Measurements from ENCODE around the gene SDK1.
"Not testable (repeated sequence)": the region's sequence is repeated elsewhere in the genome, so short reads cannot be mapped to it uniquely, and the experiment has no call there.

The SDK1 gene

GRCh38 chr7:3673524-3673923 lies 372.5 kb downstream of the SDK1 start:
- no peak overlapping the region for H3K9ac ChIP-seq (ENCODE audit: low read length)
- no peaks in the 10 kb centered on the region for H3K36me3 ChIP-seq (ENCODE audit: control insufficient read depth, insufficient read depth, low read length)
- H3K9me3 ChIP-seq (ENCODE audit: control insufficient read depth, low read length) = no peaks in the 10 kb centered on the region
- H3K4me3 ChIP-seq (ENCODE audit: low read length) = no peak overlapping the region
- H3K4me1 ChIP-seq (ENCODE audit: control insufficient read depth, insufficient read depth, low read length) = no peaks in the 10 kb centered on the region
- no peaks in the 10 kb centered on the region for H3K27me3 ChIP-seq (ENCODE audit: control insufficient read depth, insufficient read depth, low read length)

- Histone ChIP-seq H3K36me3 (ENCODE audit: control insufficient read depth, insufficient read depth, low read length) (no peaks in the 10 kb centered on the region), H3K9me3 (ENCODE audit: control insufficient read depth, low read length) (no peaks in the 10 kb centered on the region), H3K9ac (ENCODE audit: low read length) (no peak overlapping the region), H3K4me1 (ENCODE audit: control insufficient read depth, insufficient read depth, low read length) (no peaks in the 10 kb centered on the region), H3K4me3 (ENCODE audit: low read length) (no peak overlapping the region), H3K27me3 (ENCODE audit: control insufficient read depth, insufficient read depth, low read length) (no peaks in the 10 kb centered on the region)
These were observed 377.3 kb downstream of the SDK1 start for GRCh38 chr7:3678314-3678810.

GRCh38 chr7:3682028-3682710 lies 381.1 kb downstream of the SDK1 start:
- Histone ChIP-seq H3K4me3 (ENCODE audit: low read length) (no peak overlapping the region), H3K9me3 (ENCODE audit: control insufficient read depth, low read length) (no peaks in the 10 kb centered on the region), H3K36me3 (ENCODE audit: control insufficient read depth, insufficient read depth, low read length) (no peaks in the 10 kb centered on the region), H3K9ac (ENCODE audit: low read length) (no peak overlapping the region), H3K4me1 (ENCODE audit: control insufficient read depth, insufficient read depth, low read length) (no peaks in the 10 kb centered on the region), H3K27me3 (ENCODE audit: control insufficient read depth, insufficient read depth, low read length) (no peaks in the 10 kb centered on the region)

GRCh38 chr7:3683546-3684539 lies 382.8 kb downstream of the SDK1 start:
- H3K9ac ChIP-seq (ENCODE audit: low read length) = no peak overlapping the region
- H3K36me3 ChIP-seq (ENCODE audit: control insufficient read depth, insufficient read depth, low read length) = no peaks in the 10 kb centered on the region
- no peak overlapping the region for H3K4me3 ChIP-seq (ENCODE audit: low read length)
- H3K27me3 ChIP-seq (ENCODE audit: control insufficient read depth, insufficient read depth, low read length) = no peaks in the 10 kb centered on the region
- no peaks in the 10 kb centered on the region for H3K9me3 ChIP-seq (ENCODE audit: control insufficient read depth, low read length)
- H3K4me1 ChIP-seq (ENCODE audit: control insufficient read depth, insufficient read depth, low read length) = no peaks in the 10 kb centered on the region

- H3K27me3 ChIP-seq (ENCODE audit: control insufficient read depth, insufficient read depth, low read length) = no peaks in the 10 kb centered on the region
- no peaks in the 10 kb centered on the region for H3K36me3 ChIP-seq (ENCODE audit: control insufficient read depth, insufficient read depth, low read length)
- H3K4me3 ChIP-seq (ENCODE audit: low read length) = no peak overlapping the region
- H3K4me1 ChIP-seq (ENCODE audit: control insufficient read depth, insufficient read depth, low read length) = no peaks in the 10 kb centered on the region
- H3K9me3 ChIP-seq (ENCODE audit: control insufficient read depth, low read length) = no peaks in the 10 kb centered on the region
- H3K9ac ChIP-seq (ENCODE audit: low read length) = no peak overlapping the region
These were observed 387.0 kb downstream of the SDK1 start for GRCh38 chr7:3688071-3688470.

- H3K9ac ChIP-seq (ENCODE audit: low read length) = no peak overlapping the region
- H3K4me3 ChIP-seq (ENCODE audit: low read length) = no peak overlapping the region
- H3K9me3 ChIP-seq (ENCODE audit: control insufficient read depth, low read length) = no peaks in the 10 kb centered on the region
These were observed 387.8 kb downstream of the SDK1 start for GRCh38 chr7:3688842-3689241.

GRCh38 chr7:3691478-3692158 lies 390.6 kb downstream of the SDK1 start:
- H3K4me3 ChIP-seq (ENCODE audit: low read length) = no peak overlapping the region
- H3K36me3 ChIP-seq (ENCODE audit: control insufficient read depth, insufficient read depth, low read length) = no peaks in the 10 kb centered on the region
- no peak overlapping the region for H3K9ac ChIP-seq (ENCODE audit: low read length)
- H3K27me3 ChIP-seq (ENCODE audit: control insufficient read depth, insufficient read depth, low read length) = no peaks in the 10 kb centered on the region
- no peaks in the 10 kb centered on the region for H3K4me1 ChIP-seq (ENCODE audit: control insufficient read depth, insufficient read depth, low read length)
- H3K9me3 ChIP-seq (ENCODE audit: control insufficient read depth, low read length) = no peaks in the 10 kb centered on the region

More at GRCh38 chr7:3688842-3689241, 387.8 kb downstream of the SDK1 start:
- Histone ChIP-seq H3K4me1 (ENCODE audit: control insufficient read depth, insufficient read depth, low read length) (no peaks in the 10 kb centered on the region), H3K36me3 (ENCODE audit: control insufficient read depth, insufficient read depth, low read length) (no peaks in the 10 kb centered on the region), H3K27me3 (ENCODE audit: control insufficient read depth, insufficient read depth, low read length) (no peaks in the 10 kb centered on the region)

- Histone ChIP-seq H3K9ac (ENCODE audit: low read length) (no peak overlapping the region), H3K27me3 (ENCODE audit: control insufficient read depth, insufficient read depth, low read length) (no peaks in the 10 kb centered on the region), H3K4me1 (ENCODE audit: control insufficient read depth, insufficient read depth, low read length) (no peaks in the 10 kb centered on the region), H3K9me3 (ENCODE audit: control insufficient read depth, low read length) (no peaks in the 10 kb centered on the region), H3K36me3 (ENCODE audit: control insufficient read depth, insufficient read depth, low read length) (no peaks in the 10 kb centered on the region), H3K4me3 (ENCODE audit: low read length) (no peak overlapping the region)
These were observed 394.6 kb downstream of the SDK1 start for GRCh38 chr7:3695602-3696001.

GRCh38 chr7:3696113-3696512 lies 395.1 kb downstream of the SDK1 start:
- H3K4me1 ChIP-seq (ENCODE audit: control insufficient read depth, insufficient read depth, low read length) = no peaks in the 10 kb centered on the region
- H3K27me3 ChIP-seq (ENCODE audit: control insufficient read depth, insufficient read depth, low read length) = no peaks in the 10 kb centered on the region
- H3K9me3 ChIP-seq (ENCODE audit: control insufficient read depth, low read length) = no peaks in the 10 kb centered on the region
- H3K9ac ChIP-seq (ENCODE audit: low read length) = no peak overlapping the region
- no peak overlapping the region for H3K4me3 ChIP-seq (ENCODE audit: low read length)
- H3K36me3 ChIP-seq (ENCODE audit: control insufficient read depth, insufficient read depth, low read length) = no peaks in the 10 kb centered on the region

GRCh38 chr7:3697472-3697871 lies 396.4 kb downstream of the SDK1 start:
- H3K9ac ChIP-seq (ENCODE audit: low read length) = no peak overlapping the region
- no peaks in the 10 kb centered on the region for H3K4me1 ChIP-seq (ENCODE audit: control insufficient read depth, insufficient read depth, low read length)
- H3K9me3 ChIP-seq (ENCODE audit: control insufficient read depth, low read length) = no peaks in the 10 kb centered on the region
- H3K27me3 ChIP-seq (ENCODE audit: control insufficient read depth, insufficient read depth, low read length) = no peaks in the 10 kb centered on the region
- no peaks in the 10 kb centered on the region for H3K36me3 ChIP-seq (ENCODE audit: control insufficient read depth, insufficient read depth, low read length)
- H3K4me3 ChIP-seq (ENCODE audit: low read length) = no peak overlapping the region

- no peak overlapping the region for H3K9ac ChIP-seq (ENCODE audit: low read length)
- no peaks in the 10 kb centered on the region for H3K27me3 ChIP-seq (ENCODE audit: control insufficient read depth, insufficient read depth, low read length)
- no peaks in the 10 kb centered on the region for H3K36me3 ChIP-seq (ENCODE audit: control insufficient read depth, insufficient read depth, low read length)
- no peaks in the 10 kb centered on the region for H3K4me1 ChIP-seq (ENCODE audit: control insufficient read depth, insufficient read depth, low read length)
- H3K4me3 ChIP-seq (ENCODE audit: low read length) = no peak overlapping the region
- no peaks in the 10 kb centered on the region for H3K9me3 ChIP-seq (ENCODE audit: control insufficient read depth, low read length)
These were observed 404.2 kb downstream of the SDK1 start for GRCh38 chr7:3705258-3705657.

- H3K9me3 ChIP-seq (ENCODE audit: control insufficient read depth, low read length); H3K4me1 ChIP-seq (ENCODE audit: control insufficient read depth, insufficient read depth, low read length); H3K9ac ChIP-seq (ENCODE audit: low read length); H3K27me3 ChIP-seq (ENCODE audit: control insufficient read depth, insufficient read depth, low read length); H3K4me3 ChIP-seq (ENCODE audit: low read length); H3K36me3 ChIP-seq (ENCODE audit: control insufficient read depth, insufficient read depth, low read length): not testable (repeated sequence)
These were observed 405.0 kb downstream of the SDK1 start for GRCh38 chr7:3706091-3706490.

All from mucosa of stomach (tissue), 1 donor.